Calu3 (cell line): ENCODE results near the gene GRIA4. TPM values are rescaled to one million over a fixed set of nuclear protein-coding genes. Genes with fewer than 3 reads are reported as not detected.

Experiments
- BruUV-seq: library from RNA; stranded (reverse); fragments of 400-500 nt; replicated peaks from 2 replicates; lab custom pipeline; 2021; lab: Mats Ljungman, UMichigan
- CTCF ChIA-PET: fragments of 300-600 bp; sonication (Branson Sonifier 250); formaldehyde crosslinking; loops from one replicate; lab custom pipeline; 2022; ENCODE audit warnings: antibody characterized with exemption; lab: Charles Lee
- DNase-seq: peaks from one replicate; pipeline ENCODE4 v3.0.0; 2022
- H3K27ac Mint-ChIP-seq: one replicate; pipeline ENCODE4 v1.8.0; 2022; ENCODE audit warnings: mixed read lengths; ENCODE audit not compliant: unreplicated experiment
- H3K27me3 Mint-ChIP-seq: one replicate; pipeline ENCODE4 v1.8.0; 2022; ENCODE audit warnings: mixed read lengths; ENCODE audit not compliant: unreplicated experiment
- H3K36me3 Mint-ChIP-seq: one replicate; pipeline ENCODE4 v1.8.0; 2022; ENCODE audit warnings: mild to moderate bottlenecking, moderate library complexity, mixed read lengths; ENCODE audit not compliant: insufficient read depth, unreplicated experiment
- H3K4me1 Mint-ChIP-seq: one replicate; pipeline ENCODE4 v1.8.0; 2022; ENCODE audit warnings: mild to moderate bottlenecking, low read depth, mixed read lengths; ENCODE audit not compliant: unreplicated experiment
- H3K4me3 Mint-ChIP-seq: one replicate; pipeline ENCODE4 v1.8.0; 2022; ENCODE audit warnings: mild to moderate bottlenecking, low read depth, moderate library complexity, mixed read lengths; ENCODE audit not compliant: unreplicated experiment
- H3K9me3 Mint-ChIP-seq: one replicate; pipeline ENCODE4 v1.8.0; 2022; ENCODE audit warnings: low read depth, mixed read lengths; ENCODE audit not compliant: unreplicated experiment
- intact Hi-C: fragments of 100-400 bp; cut with micrococcal nuclease; formaldehyde crosslinking; loops from one replicate; pipeline ENCODE4 v1.10.0; 2022; ENCODE audit not compliant: unreplicated experiment
- total RNA-seq: library from RNA; stranded (reverse); gene quantifications from 2 replicates; pipeline ENCODE4 v1.2.3, GENCODE V29; 2022
- TF ChIP-seq, protein P1 (sequence below): fragments of 200-600 bp; IDR thresholded peaks from one replicate; pipeline ENCODE4 v1.8.0; 2022; ENCODE audit warnings: antibody characterized with exemption; ENCODE audit not compliant: unreplicated experiment

The GRIA4 gene
- total RNA-seq, 1 experiment from 2014 or later = not detected

DNA sequence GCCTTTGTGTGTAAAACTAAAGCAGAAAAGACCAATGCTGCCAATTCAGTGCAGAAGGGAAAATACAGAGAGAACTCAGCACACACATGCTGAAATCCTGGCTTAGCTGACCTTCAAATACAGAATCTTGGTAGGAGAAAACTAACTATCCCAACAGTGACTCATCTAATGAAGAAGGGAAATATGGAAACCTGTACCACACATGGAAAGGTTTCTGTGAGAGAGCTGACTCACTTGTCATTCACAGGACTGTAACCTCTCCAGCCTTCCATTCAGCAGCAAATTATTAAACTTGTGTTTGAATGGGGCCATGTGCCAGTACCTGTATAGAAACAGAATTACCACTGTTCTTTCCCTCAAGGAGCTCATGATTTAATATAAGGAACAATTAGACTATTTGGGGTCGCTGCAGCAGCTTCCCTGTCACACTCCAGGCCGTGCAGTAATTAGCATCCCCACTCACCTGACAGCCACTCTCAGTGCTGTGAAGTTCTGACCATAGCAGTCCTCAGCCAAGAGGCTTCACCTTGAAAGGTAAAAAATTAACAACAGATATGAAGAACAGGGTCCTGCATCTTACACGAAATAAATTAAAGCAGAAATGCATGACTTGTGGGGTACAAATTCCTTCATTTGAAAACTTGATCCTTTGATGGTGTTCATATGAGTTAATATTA, 358.3 kb downstream of the GRIA4 start:
- Mint-ChIP-seq H3K4me3 (no peak overlapping the region), H3K9me3 (no peaks in the 10 kb centered on the region), H3K27me3 (no peaks in the 10 kb centered on the region), H3K36me3 (no peaks in the 10 kb centered on the region), H3K27ac (no peak overlapping the region), H3K4me1 (no peaks in the 10 kb centered on the region)
- no peak for DNase-seq
- intact Hi-C loops = no loop called here
- BruUV-seq = no TSS peak
- TF ChIP-seq, protein P1, sequence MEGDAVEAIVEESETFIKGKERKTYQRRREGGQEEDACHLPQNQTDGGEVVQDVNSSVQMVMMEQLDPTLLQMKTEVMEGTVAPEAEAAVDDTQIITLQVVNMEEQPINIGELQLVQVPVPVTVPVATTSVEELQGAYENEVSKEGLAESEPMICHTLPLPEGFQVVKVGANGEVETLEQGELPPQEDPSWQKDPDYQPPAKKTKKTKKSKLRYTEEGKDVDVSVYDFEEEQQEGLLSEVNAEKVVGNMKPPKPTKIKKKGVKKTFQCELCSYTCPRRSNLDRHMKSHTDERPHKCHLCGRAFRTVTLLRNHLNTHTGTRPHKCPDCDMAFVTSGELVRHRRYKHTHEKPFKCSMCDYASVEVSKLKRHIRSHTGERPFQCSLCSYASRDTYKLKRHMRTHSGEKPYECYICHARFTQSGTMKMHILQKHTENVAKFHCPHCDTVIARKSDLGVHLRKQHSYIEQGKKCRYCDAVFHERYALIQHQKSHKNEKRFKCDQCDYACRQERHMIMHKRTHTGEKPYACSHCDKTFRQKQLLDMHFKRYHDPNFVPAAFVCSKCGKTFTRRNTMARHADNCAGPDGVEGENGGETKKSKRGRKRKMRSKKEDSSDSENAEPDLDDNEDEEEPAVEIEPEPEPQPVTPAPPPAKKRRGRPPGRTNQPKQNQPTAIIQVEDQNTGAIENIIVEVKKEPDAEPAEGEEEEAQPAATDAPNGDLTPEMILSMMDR = no peak
- CTCF ChIA-PET = no interaction called here

GRCh38 chr11:105969756-105970155, 359.9 kb downstream of the GRIA4 start:
- Mint-ChIP-seq H3K27me3 (no peaks in the 10 kb centered on the region), H3K9me3 (no peaks in the 10 kb centered on the region), H3K4me3 (no peak overlapping the region), H3K4me1 (no peaks in the 10 kb centered on the region), H3K36me3 (no peaks in the 10 kb centered on the region), H3K27ac (no peak overlapping the region)
- CTCF ChIA-PET = no interaction called here
- no peak for DNase-seq
- intact Hi-C loops = no loop called here
- TF ChIP-seq, protein P1 = no peak
- BruUV-seq = no TSS peak

- no peaks in the 10 kb centered on the region for H3K9me3 Mint-ChIP-seq
- no peak overlapping the region for H3K4me3 Mint-ChIP-seq
- H3K36me3 Mint-ChIP-seq = no peaks in the 10 kb centered on the region
- intact Hi-C loops = no loop called here
- CTCF ChIA-PET = no interaction called here
- no peaks in the 10 kb centered on the region for H3K27me3 Mint-ChIP-seq
- DNase-seq = no peak
- H3K4me1 Mint-ChIP-seq = no peaks in the 10 kb centered on the region
- BruUV-seq = no TSS peak
- TF ChIP-seq, protein P1 = no peak
- H3K27ac Mint-ChIP-seq = no peak overlapping the region
Measured at GRCh38 chr11:105975128-105975527, 365.3 kb downstream of the GRIA4 start.

- Mint-ChIP-seq H3K4me1 (no peaks in the 10 kb centered on the region), H3K9me3 (no peaks in the 10 kb centered on the region), H3K36me3 (no peaks in the 10 kb centered on the region), H3K27me3 (no peaks in the 10 kb centered on the region), H3K27ac (no peak overlapping the region), H3K4me3 (no peak overlapping the region)
- no TSS peak for BruUV-seq
- CTCF ChIA-PET = no interaction called here
- intact Hi-C loops = no loop called here
- TF ChIP-seq, protein P1 = no peak
- no peak for DNase-seq
Measured at GRCh38 chr11:105979997-105980703, 370.3 kb downstream of the GRIA4 start.
